Measurements from ENCODE around the gene SLC47A2. TPM values are rescaled to one million over a fixed set of nuclear protein-coding genes. Genes with fewer than 3 reads are reported as not detected.

The SLC47A2 gene
- total RNA-seq, 1 experiment from 2014 or later, result not detected

- DNase-seq (ENCODE audit: low read depth), result peak; percentile 61
These were observed 31.7 kb upstream of the SLC47A2 start, which contains the start of gene ALDH3A1 for GRCh38 chr17:19747829-19748806. TSS of gene ALDH3A1 (minus strand) at chr17:19748298. CDS start at chr17:19745129, 3,169 bp downstream.

- no peak for DNase-seq (ENCODE audit: low read depth)
These were observed 30.9 kb upstream of the SLC47A2 start for GRCh38 chr17:19747159-19747719.

GRCh38 chr17:19746517-19746916, 30.1 kb upstream of the SLC47A2 start:
- DNase-seq (ENCODE audit: low read depth), result no peak

- peak; percentile 40 for DNase-seq (ENCODE audit: low read depth)
These were observed 28.8 kb upstream of the SLC47A2 start for GRCh38 chr17:19744922-19745757.

- DNase-seq (ENCODE audit: low read depth), result no peak
These were observed 28.1 kb upstream of the SLC47A2 start for GRCh38 chr17:19744492-19744891.

- DNase-seq (ENCODE audit: low read depth), result no peak
These were observed 27.0 kb upstream of the SLC47A2 start for GRCh38 chr17:19743101-19744100.

GRCh38 chr17:19742495-19742894, 26.1 kb upstream of the SLC47A2 start:
- DNase-seq (ENCODE audit: low read depth), result no peak

- DNase-seq (ENCODE audit: low read depth), result no peak
These were observed 25.6 kb upstream of the SLC47A2 start for GRCh38 chr17:19741832-19742457.

GRCh38 chr17:19740933-19741332, 24.5 kb upstream of the SLC47A2 start:
- DNase-seq (ENCODE audit: low read depth), result no peak

GRCh38 chr17:19739241-19740201, 23.1 kb upstream of the SLC47A2 start:
- no peak for DNase-seq (ENCODE audit: low read depth)

GRCh38 chr17:19738757-19739156, 22.4 kb upstream of the SLC47A2 start:
- no peak for DNase-seq (ENCODE audit: low read depth)

- DNase-seq (ENCODE audit: low read depth), result no peak
These were observed 21.7 kb upstream of the SLC47A2 start for GRCh38 chr17:19738073-19738449.

GRCh38 chr17:19737305-19738072, 21.1 kb upstream of the SLC47A2 start:
- no peak for DNase-seq (ENCODE audit: low read depth)

- DNase-seq (ENCODE audit: low read depth), result no peak
These were observed 19.7 kb upstream of the SLC47A2 start for GRCh38 chr17:19736071-19736470.

- DNase-seq (ENCODE audit: low read depth), result no peak
These were observed 17.7 kb upstream of the SLC47A2 start for GRCh38 chr17:19733953-19734526.

- no peak for DNase-seq (ENCODE audit: low read depth)
These were observed 15.2 kb upstream of the SLC47A2 start for GRCh38 chr17:19731626-19732025.

GRCh38 chr17:19730843-19731242, 14.5 kb upstream of the SLC47A2 start:
- DNase-seq (ENCODE audit: low read depth), result no peak

GRCh38 chr17:19729900-19730299, 13.5 kb upstream of the SLC47A2 start:
- no peak for DNase-seq (ENCODE audit: low read depth)

All from RPMI7951 (cell line).